ENCODE measurements around the gene CCN5.
"Not testable (repeated sequence)": the region's sequence is repeated elsewhere in the genome, so short reads cannot be mapped to it uniquely, and the experiment has no call there.

Gene CCN5

DNA sequence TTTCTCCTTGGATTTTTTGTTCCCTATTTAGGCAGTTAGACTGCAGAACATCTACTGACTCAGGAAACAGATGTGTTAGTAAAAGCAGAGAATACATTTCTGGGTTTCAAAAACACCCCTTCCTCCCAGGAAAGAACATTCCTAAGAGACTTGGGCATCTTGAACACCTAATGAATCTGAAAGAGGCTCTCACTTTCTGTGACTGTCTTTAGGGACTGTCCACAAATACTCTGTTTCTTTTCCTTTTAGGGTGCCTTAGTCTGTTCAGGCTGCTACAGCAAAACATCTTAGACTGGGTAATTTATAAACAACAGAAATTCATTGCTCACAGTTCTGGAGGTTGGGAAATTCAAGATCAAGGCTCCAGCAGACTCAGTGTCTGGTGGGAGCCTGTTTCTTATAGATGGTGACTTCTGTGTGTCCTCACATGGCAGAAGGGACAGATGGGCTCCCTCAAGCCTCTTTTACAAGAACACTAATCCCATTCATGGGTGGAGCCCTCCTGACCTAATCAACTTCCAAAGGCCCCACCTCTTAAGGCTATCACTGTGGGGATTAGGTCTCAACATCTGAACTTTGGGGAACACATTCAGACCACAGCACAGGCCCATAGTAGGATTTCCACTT lies 19.4 kb upstream of the CCN5 start:
- DNase-seq, result no peak

DNA sequence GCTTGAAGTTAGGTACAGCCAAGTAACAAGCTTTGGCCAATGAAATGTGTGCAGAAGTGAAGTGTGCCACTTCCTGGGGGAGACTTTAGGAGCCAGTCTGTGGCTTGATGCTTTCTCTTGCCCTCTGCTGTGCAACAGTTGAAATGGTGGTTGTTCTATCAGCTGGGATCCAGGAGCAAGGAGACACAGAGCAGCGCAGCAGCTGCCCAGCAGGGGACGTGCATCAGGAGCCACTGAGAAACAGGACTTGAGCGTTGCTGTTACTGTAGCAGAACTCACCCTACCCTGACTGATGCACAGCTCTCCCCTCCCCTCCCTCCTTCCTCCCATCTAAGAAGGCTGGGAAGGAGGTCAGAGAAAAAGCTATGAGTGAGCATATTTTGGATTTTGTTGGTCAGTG lies 18.9 kb upstream of the CCN5 start:
- DNase-seq, result no peak

DNA sequence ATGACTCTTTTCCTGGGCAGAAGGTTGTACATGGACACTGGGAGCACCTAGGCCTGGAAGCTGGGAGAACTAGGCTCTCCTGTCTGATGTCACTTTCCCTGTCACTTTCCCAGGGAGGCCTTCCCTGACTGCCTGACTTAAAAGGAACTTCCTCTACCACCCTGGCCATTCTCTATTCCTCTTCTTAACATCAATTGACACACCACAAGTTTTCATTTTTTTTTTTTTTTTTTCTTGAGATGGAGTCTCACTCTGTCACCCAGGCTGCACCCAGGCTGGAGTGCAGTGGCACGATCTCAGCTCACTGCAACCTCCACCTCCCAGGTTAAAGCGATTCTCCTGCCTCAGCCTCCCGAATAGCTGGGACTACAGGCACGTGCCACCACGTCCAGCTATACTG lies 18.1 kb upstream of the CCN5 start:
- DNase-seq, result not testable (repeated sequence)

DNA sequence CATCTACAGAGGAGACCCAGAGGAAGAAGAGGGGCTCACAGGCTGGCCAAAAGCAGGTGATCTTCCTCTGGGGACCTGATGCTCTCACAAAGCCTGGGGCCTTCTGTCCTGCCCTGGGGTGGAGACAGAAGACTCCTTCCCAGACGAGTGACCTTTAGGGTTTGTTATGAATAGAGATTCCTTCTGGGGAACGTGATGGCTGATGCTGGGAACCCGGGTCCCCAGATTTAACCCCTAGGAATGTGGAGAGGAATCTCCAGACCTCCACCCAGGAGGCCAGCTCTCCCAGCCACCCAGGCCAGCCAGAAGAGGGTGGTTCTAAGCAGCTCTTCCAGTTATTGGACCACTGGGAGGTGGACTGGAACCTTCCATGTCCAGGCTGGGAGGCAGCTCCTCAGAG lies 16.8 kb upstream of the CCN5 start:
- no peak for DNase-seq

DNA sequence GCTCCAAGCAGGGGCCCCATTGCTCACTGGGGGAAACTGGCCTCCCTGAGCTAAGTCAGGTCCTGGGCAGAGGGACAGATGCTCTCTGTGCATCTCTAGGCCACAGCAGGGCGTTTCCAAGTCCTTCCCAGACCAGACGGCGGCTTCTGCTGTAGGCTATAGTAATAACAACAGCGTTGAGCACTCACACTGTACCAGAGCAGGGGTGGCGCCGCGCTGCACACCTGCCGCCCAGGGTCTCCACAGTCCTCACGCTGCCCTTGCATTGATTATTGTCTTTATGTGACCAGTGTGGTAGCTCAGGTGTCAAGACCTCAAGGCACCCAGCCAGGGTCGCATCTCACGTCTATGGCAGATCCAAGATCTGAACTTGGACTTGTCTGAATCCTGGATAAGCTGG lies 14.9 kb upstream of the CCN5 start:
- peak; percentile 23 for DNase-seq

DNA sequence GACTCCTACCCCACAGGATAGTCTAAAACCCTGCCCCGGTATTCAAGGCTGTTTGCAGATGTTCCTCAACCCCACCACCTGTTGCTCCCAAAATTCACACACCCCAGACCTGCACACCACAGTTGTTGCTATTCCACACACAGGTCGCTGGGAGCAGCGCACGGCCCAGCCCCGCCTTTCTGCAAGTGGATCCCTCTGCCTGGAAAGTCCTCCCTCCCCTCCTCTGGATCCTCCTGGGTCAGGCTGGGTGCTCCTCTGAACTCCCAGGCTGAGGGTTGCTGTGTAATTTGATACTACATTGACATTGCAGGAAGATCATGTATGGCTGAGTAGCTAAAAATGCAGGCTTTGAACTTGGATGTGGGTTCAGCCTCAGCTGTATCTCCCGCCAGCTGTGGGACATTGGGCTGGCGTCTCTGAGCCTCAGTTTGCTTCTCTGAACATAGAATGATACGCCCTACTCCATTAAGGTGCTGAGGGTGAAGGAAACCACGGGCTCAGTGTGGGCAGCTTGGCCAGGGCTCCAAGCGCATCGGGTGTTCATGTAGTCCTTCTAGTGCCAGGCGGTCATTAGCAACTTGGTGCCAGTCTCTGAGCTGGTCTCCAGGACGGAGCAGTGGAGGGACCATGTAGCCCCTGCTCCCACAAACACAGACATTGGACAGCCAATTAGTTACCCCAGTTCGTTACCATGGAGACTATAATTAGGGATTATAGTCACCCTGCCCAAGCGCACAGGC lies 13.9 kb upstream of the CCN5 start:
- peak; percentile 29 for DNase-seq

DNA sequence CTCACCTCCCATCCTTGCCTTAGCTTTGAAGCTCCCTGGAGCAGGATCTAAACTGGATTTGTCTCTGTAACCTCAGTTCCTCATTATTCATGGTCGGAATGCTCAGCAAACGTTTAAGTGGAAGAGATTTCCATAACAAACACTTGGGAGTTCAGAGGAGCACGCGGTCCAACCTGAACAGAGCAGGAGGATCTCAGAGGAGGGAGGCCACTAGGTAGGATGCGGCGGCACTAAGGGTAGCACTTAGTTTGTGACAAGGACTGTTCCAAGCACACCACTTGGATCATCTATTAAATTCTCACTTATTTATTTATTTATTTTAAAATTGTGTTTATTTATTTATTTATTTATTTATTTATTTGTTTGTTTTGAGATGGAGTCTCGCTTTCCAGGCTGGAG lies 13.3 kb upstream of the CCN5 start:
- peak; percentile 15 for DNase-seq

DNA sequence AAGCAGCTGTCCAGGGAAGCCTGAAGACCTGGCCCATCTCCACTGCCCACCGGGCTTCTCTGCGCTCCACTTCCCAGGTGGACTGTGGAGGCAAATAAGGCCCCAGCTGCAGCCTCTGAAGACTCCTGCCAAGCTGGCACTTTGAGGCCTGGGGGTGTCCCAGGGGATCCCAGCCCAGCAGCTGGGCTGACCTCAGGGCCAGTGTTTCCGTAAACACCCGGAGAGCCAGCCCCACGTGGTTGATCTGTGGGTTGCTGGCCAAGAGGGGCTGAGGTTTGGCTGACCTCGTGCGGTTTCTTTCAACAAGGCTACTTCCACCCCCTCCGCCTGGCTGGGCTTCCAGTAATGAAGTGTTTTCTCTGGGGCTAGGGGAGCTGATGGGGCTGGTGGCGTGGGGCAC lies 12.4 kb upstream of the CCN5 start:
- DNase-seq, result no peak

DNA sequence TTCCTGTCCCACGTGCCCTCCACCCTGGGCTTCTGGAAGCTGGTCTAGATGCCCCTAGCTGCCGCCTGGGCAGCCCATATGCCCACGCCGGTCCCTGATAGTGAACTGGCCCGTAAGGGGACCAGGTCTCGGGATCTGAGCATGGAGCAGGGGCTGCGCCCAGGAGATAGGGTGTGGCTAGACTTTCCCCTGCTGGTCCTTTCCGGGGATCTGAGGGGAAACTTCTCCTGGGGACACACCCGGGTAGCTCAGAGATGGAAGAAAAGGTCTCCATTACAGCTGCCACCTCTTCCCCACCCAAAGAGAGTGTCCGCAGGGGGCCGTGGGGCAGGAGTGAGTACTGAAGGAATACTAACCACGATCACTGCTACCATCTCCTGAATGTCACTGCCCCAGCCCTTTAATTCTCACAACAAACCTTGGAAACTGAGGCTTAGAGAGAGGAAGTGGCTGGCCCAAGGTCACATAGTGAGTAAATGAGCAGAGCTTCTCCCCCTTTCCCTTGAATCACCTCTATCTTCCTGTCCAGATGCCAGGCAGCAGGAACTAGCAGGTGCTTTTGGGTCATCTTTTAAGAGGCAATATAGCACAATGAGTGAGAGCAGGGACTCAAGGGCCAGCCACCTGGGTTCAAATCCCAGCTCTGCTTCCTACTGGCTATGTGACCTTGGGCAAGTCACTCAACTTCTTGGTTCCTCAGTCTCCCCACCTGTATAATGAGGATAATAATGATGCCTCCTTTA lies 11.8 kb upstream of the CCN5 start:
- DNase-seq, result no peak

DNA sequence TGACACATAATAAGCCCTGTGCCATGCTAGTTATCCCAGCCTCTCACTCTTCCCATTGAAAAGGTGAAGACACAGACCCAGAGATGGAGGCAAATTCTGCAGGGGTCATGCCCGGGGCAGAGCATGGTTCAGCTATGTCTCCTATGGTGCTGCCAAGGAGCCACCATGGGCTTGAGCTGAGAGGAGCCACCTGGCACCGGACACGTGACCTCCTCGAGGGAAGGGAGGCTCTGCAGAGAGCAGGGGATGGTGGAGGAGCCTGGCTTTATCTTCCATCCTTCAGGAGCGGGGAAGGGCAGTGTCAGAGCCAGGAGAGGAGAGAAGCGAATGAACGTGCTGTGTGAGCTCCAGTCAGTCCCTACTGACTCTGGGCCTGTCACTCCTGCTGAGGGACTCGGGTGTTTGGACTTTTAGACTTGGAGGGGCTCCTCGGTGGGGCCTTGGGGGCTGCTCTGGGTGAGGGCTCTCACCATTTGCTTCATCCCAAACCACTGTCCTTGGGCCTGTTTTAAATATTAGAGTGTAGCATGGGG lies 11.1 kb upstream of the CCN5 start:
- DNase-seq, result no peak

DNA sequence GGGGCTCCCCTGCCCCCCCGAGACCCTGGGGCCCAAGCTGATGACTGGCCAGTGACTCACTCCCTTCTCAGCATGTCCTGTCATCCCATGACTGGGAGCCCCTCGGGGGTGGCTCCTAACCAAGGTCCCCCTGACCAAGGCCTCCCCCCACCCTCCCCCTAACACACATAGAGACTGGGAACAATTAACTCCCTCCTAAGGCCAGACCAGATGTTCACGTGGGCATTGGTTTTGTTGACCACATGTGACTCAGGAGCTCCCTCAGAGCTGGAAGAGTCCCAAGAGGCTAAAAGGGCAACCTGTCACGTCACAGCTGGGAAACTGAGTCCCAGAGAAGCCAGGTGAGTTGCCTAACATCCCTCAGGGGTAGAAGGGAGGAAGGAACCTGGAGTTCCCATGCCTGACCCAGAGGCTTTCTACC lies 10.6 kb upstream of the CCN5 start:
- no peak for DNase-seq

DNA sequence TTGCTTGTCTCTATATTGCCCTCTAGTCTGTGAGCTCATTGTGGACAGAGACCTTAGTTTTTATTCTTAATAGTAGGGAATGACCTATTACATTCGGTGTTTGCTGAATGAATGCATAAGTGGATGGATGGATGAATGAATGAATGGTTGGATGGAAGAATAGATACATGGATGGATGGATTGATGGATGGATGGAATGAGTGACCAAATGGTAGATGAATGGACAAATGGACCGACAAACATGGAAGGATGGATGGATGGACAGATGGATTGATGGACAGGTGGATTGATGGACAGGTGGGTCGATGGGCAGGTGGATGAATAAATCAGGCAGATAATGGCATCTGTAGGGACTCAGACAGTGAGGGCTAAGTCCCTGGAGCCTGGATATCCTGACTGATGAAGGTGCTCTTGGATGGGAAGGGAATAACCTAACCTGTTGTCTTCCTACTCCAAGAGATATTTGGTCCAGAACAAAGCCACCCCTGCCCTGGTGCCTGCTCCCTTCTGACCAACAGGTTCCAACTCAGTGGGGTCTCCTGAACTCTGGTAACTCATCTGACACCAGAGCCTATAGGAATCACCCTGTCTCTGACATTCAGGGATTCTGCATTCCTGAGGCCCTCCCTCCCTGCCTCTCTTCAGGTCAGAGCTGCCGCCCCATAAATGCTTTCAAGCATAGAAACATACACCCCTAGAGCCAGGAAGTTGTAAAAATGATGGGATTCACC lies 9.6 kb upstream of the CCN5 start:
- DNase-seq, result no peak

DNA sequence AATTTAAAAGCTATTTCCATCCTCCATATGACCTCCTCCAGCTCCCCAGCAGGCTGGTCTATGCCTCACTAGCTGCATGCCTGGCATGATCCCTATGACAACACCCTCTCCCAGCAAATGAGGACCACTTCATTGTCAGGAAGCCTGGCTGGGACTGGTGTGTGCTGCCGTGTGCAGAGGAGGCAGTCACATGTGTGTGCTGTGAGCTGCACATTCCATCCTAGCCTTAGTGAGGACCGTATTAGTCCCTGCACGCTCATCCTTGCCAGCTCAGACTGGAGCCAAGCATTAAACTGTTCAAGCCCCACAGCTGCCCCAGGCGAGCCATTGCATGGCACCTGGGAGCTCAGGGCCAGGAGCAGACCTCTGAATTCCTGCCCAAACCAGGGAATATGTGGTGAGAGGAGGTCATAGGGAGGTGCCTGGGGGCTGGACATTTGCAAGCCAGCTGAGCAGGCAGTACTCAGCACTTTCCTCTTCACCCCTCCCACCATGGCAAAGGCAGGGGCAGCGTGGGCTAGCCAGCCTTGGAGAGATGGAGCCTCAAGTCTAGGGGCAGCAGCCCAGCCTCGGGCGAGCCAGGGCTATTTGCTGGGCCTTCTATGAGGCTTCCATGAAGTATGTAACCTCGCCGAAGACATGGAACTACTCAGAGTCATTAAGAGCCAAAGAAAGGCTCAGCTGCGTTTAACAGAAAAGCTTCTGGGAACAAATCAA lies 8.7 kb upstream of the CCN5 start:
- peak; percentile 19 for DNase-seq

DNA sequence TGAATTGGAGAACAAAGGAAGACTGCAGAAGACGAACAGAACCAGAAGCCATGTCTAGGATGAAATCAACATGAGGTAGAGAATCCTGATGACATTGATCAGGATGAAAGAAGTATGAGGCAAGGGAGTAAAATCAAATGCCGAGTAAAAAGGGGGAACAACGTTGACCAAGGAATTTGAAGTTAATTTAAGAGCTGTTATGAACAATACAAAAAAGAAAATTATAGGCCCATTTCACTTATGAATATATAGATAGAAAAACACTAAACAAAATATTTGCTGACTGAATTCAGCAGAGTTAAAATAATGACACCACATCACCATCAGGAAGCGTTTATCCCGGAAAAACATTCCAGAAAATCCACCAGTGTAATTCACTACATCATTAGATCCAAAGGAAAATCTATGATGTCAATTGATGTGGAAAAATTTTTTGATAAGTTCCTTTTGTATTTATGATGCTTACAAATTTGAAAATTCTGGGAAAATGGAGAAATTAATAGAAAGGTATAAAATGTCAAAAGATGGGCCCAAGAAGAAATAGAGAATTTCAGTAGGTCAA lies 8.1 kb upstream of the CCN5 start:
- DNase-seq, result no peak

DNA sequence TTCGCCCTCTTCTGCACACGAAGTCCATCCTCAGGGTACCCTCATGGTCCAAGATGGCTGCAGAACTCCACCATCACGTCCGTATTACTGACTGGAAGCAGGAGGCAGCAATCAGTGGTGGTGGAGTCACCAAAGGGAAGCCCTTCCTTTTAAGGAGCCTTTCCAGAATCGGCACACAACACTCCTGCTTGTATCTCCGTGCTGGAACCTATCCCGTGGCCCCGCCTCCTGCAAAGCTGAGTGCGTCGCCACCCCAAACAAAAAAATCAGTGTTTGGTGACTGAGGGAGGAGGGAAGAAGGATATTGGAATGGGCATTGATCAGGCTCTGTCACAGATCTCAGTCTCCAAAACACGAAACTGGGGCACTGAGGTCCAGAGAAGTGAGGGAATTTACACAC lies 5.8 kb upstream of the CCN5 start:
- DNase-seq, result no peak

DNA sequence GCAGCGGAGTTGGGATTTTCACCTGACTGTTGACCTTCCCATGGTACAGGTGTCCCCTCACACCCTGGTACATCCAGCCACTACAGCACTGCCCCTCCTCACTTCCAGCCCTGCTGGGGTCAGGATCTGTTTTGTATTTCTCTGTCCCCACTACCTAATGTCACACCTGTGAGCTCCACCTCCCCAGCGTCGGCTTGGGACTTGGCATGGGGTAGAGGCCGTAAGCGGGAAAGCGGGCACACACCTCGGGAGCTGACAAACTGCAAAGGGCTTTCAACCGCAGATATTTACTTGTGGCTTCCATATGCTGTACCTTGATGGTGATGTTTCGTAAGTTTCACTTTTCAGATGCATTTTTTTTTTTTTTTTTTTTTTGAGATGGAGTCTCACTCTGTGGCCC lies 5.4 kb upstream of the CCN5 start:
- DNase-seq, result no peak

DNA sequence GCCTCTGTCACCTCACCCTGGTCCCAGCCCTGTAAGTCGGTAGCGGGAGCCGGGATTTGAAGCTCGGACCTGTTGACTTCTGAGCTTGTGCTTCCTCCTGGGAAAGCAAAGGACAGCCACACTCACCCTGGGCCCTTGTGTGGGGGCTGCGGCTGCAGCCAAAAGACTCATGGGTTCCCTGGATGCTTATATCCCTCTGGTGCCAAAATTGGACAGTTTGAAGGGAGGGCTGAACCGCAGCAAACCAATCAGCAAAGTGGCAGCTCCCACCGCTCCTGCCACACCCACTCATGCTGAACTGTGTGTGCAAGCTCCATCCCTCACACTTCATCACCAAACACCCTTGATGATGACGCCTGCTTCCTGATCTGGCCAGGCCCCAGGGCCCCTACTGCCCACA lies 3.9 kb upstream of the CCN5 start:
- no peak for DNase-seq

DNA sequence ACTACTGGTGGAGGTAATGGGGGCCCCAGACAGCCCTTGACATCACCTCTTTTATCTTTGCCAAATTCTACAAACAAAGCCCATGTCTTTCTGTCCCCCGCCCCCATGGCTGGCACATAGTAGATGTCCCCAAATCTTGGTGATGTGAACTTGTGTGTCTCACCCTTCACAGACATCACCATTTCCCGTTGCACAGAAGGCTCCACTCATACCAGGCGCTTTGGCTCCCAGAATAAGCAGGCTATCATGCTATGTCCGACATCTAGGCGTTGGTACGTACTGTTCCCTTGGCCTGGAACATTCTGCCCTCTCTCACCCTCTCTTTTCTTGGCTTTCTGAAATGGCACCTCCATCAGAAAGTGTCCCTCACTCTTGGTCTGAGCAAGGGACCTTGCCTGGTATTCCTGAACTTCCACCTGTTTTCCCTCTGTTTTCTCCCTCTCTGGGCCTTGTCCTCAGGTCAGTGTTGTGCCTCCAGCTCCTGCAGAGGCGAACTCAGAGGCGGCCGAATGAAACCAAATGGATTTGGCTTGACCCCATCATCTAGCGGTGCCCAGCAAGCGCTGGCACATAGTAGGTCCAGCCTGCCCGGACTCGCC lies 968 bp upstream of the CCN5 start:
- DNase-seq, result no peak

DNA sequence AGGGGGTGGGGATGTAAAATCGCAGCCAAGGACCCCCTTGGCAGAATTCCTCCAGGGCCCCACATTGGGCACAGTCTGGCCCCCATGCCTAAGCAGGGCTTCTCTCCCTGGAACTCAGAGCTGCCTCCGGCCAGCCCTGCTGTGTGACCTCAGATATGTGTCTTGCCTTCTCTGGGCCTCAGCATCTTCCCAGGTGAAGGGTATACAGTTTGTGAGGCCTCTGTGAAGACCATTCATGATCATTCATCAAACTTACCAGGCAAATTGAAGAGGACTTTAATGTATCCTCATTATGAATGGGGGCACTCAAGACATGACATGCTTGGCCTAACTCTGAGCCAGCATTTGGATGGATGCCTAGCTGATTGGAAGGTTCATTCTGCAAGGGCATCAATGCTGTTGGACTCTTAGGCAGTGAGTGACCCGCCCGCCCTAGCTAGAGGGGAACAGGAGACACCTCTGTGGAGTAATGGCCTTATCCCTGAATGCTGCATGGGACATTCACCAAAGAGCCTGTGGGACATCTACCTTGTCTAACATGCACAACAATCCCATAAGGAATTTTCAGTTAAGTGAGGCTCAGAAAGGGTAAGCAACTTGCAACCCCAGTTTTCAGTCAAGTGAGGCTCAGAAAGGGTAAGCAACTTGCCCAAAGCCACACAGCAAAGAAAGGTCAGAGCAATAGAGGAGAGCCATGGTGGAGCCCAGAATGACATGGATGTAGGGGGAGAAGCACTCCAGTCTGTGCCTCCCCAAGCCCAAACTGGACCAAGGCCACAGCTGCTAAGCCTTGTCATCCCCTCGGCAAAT lies 535 bp downstream of the CCN5 start:
- DNase-seq, result no peak

DNA sequence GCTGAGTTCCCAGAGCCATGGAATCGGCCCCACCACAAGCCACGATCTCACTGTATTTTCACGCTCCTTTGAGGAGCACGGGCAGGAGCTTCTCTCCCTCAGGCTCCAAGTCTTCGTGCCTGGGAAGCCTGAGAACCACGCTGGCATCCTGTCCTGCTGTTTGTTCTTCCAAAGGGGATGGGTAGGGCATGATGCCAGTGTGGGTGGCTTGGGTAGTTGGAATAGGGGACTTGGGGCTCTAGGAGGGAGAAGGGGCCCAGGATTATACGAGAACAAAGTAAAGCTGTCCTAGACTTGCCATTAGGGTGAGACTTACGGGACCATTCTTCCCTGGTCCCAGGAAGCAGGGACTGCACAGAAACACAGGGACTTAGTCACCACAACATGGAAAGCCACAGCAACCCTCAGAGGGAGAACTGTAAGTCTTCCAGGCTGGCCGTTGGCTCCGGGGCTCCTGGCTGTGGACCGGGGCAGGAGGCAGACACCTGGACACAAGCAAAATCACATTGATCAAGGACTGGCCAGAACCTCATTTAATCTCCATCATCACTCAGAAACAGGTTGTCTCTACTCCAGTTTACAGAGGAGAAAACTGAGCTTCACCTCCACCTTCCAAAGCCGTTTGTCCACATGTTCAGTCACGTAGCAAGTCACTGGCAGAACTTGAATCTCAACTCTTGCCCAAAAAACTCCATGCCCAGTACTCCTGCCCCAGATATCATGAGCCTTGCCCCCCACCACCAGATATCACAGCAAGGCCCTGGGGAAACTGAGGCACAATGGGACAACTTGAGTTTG lies 1.3 kb downstream of the CCN5 start:
- no peak for DNase-seq
